Activated CD8-positive, alpha-beta T cell treated with anti-CD3 and anti-CD28 coated beads, Interleukin-2, amount 10 ng/mL, durations not matched to agents 7 days and 5 days (primary cell): Measurements from ENCODE around the gene PLPP3. TPM values are rescaled to one million over a fixed set of nuclear protein-coding genes. Genes with fewer than 3 reads are reported as not detected.

Source experiments
- ATAC-seq: fragments of 150-1000 bp; cut with Tn5 transposase; one replicate; pipeline ENCODE4 v1.10.0; 2021; ENCODE audit warnings: moderate library complexity
- CTCF ChIA-PET: fragments of 350-600 bp; sonication (Branson Sonifier 250); formaldehyde crosslinking; loops from one replicate; lab custom pipeline; 2021; ENCODE audit warnings: antibody characterized with exemption; lab: Charles Lee
- POLR2A ChIA-PET: fragments of 350-600 bp; sonication (Branson Sonifier 250); formaldehyde crosslinking; loops from one replicate; lab custom pipeline; 2021; ENCODE audit warnings: antibody characterized with exemption; lab: Charles Lee
- DNase-seq: peaks from one replicate; pipeline ENCODE4 v3.0.0-alpha.2; 2020
- H3K27ac Mint-ChIP-seq: one replicate; pipeline ENCODE4 v1.8.0; 2021; ENCODE audit warnings: mild to moderate bottlenecking, mixed read lengths
- H3K27me3 Mint-ChIP-seq: one replicate; pipeline ENCODE4 v1.8.0; 2021; ENCODE audit warnings: low read depth, mixed read lengths
- H3K36me3 Mint-ChIP-seq: one replicate; pipeline ENCODE4 v1.8.0; 2021; ENCODE audit warnings: low read depth, mixed read lengths
- H3K4me1 Mint-ChIP-seq: one replicate; pipeline ENCODE4 v1.8.0; 2021; ENCODE audit warnings: low read depth, mixed read lengths
- H3K4me3 Mint-ChIP-seq: one replicate; pipeline ENCODE4 v1.8.0; 2021; ENCODE audit warnings: mild to moderate bottlenecking, mixed read lengths
- H3K9me3 Mint-ChIP-seq: one replicate; pipeline ENCODE4 v1.8.0; 2022; ENCODE audit warnings: mixed read lengths; ENCODE audit not compliant: insufficient read depth
- total RNA-seq, 2 experiments: library from RNA; stranded (reverse); gene quantifications; one replicate each; pipeline ENCODE4 v1.2.3, GENCODE V29; 2021

Gene PLPP3
- total RNA-seq, 2 experiments from 2014 or later = not detected

DNA sequence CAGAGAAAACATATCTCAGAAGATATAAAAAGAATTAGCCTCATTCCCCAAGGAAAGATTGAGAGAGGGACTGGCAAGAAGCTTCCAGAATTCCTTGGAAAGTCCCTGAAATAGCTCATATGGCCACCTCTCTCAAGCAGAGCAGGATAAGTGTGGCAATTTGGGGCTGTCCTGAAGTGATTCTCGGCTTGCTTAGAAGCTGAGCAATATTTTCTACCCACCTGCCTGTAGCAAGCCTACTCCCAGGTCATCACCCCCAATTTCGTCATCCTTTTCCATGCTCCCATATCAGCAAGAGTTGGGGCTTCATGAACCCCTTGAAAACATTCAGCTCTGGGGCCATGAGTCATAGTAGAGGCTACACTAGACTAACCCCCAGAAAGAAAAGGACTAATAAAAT lies 131.5 kb downstream of the PLPP3 start:
- Mint-ChIP-seq H3K27me3 (no peaks in the 10 kb centered on the region), H3K9me3 (peaks cover 3% of the 10 kb centered on the region), H3K4me1 (no peaks in the 10 kb centered on the region), H3K36me3 (no peaks in the 10 kb centered on the region), H3K4me3 (no peak overlapping the region), H3K27ac (no peak overlapping the region)
- ChIA-PET POLR2A (no interaction called here), CTCF (no interaction called here)
- ATAC-seq (no peak), DNase-seq (no peak)

DNA sequence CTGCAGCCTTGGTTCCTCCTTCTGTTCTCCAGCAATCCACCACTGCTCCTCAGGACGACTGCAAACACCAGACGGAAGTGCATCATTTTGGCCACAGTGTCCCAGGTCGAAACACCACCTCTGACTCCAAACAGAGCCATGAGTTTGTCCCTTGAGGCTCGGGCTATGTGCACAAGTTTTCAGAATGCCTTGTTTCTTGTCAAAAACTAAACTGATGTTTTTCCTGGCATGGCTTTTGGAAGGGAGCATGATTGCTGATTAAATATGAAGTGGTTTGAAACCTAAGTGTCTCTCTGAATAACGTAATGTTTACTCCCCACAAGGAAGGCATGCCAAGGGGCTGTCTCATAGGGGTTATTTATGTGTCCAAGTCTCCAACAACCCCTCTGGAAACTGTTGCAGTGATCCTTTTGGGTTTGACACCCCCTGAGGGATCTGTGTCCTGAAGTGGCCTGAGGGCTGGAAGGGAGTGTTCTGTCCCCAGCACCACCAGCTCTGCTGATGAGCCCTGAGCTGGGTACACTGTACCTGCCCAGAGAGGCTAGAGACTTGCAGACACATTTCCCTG lies 132.7 kb downstream of the PLPP3 start:
- ATAC-seq (no peak), DNase-seq (no peak)
- POLR2A ChIA-PET = no interaction called here

DNA sequence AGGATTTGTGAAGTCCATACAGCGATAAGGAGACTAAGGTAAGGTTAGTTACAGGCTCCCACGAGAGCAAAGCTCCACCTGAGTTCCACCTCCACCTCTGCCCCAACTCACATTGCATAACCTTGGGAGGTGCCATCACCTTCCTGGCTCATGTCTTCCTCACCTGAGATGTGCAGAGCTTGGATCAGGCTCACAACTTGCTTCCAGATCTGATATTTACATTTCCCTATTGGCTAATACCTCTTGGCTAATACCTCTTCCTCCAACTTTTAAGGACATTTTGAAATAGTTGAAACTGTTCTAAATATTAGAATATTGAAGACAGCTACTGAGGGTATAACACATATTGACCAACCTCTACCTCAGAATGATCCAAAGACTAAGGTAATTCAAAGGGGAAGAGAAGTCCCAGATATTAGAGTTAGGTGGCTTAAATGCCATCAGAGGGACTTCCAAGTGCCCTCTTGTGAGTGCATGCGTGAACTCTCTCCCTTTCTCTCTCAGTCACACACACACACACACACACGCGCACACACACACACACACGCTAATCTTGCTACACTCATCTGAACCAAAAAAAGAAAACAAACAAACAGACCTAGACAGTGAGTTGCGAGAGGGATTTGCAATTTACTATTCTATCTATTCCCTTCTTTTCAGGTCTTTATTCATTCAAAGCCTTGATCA lies 134.3 kb downstream of the PLPP3 start:
- Mint-ChIP-seq H3K4me3 (no peak overlapping the region), H3K36me3 (no peaks in the 10 kb centered on the region), H3K9me3 (peaks cover 3% of the 10 kb centered on the region), H3K27me3 (no peaks in the 10 kb centered on the region), H3K4me1 (no peaks in the 10 kb centered on the region), H3K27ac (no peak overlapping the region)
- no peak for ATAC-seq
- DNase-seq = no peak
- ChIA-PET POLR2A (no interaction called here), CTCF (no interaction called here)

More for the DNA sequence above, 132.7 kb downstream of the PLPP3 start:
- Mint-ChIP-seq H3K27ac (no peak overlapping the region), H3K4me3 (no peak overlapping the region), H3K4me1 (no peaks in the 10 kb centered on the region), H3K27me3 (no peaks in the 10 kb centered on the region), H3K36me3 (no peaks in the 10 kb centered on the region), H3K9me3 (peaks cover 3% of the 10 kb centered on the region)
- CTCF ChIA-PET = no interaction called here

Other genes starting within 250 kb of the PLPP3 start
- gene PRKAA2, start 65.8 kb upstream of the PLPP3 start, total RNA-seq = not detected
- gene FYB2, start 239.8 kb upstream of the PLPP3 start, total RNA-seq = not detected